M059J (cell line): ENCODE results near the gene EDN1. TPM values are rescaled to one million over a fixed set of nuclear protein-coding genes. Genes with fewer than 3 reads are reported as not detected.

Source experiments
- DNase-seq: peaks from one replicate; pipeline ENCODE4 v3.0.0-alpha.2; 2012; ENCODE audit warnings: low read depth
- total RNA-seq: library from RNA; depleted of rRNA; stranded (reverse); fragments of >200 nt; shearing (Covaris generic); gene quantifications from 2 replicates; pipeline ENCODE4 v1.2.3, GENCODE V29; 2014; rRNA removed

Gene EDN1
- total RNA-seq, result 12.5 and 16.4 TPM in 2 replicates

GRCh38 chr6:12289933-12290820 is at the start of gene EDN1:
TSS of gene EDN1 (plus strand) at chr6:12290361. CDS start at chr6:12290630, 269 bp downstream.
- DNase-seq, result peak; percentile 97

- DNase-seq, result no peak
Observed at GRCh38 chr6:12241493-12242175, 48.5 kb upstream of the EDN1 start.

- DNase-seq, result no peak
Observed at GRCh38 chr6:12243169-12243568, 47.0 kb upstream of the EDN1 start.

DNA sequence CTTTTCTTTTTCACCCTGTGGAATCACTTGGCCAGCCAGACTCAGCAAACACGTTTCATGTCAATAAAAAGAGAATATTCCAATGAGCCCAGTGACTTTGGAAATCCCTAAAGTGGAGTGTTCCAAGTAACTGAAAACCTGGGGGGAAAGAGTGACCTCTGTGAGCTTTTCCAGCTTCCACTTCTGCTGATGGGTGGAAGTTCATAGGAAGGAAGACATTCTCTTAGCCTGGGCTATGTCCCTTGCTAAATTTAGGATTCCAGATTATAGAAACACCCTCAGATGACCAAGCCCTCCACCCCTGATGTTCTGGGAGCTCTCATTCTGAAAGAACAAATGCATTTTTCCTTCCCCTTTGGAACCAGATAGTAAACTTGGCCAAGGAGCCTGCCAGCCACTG is 44.8 kb upstream of the EDN1 start:
- DNase-seq, result no peak

DNA sequence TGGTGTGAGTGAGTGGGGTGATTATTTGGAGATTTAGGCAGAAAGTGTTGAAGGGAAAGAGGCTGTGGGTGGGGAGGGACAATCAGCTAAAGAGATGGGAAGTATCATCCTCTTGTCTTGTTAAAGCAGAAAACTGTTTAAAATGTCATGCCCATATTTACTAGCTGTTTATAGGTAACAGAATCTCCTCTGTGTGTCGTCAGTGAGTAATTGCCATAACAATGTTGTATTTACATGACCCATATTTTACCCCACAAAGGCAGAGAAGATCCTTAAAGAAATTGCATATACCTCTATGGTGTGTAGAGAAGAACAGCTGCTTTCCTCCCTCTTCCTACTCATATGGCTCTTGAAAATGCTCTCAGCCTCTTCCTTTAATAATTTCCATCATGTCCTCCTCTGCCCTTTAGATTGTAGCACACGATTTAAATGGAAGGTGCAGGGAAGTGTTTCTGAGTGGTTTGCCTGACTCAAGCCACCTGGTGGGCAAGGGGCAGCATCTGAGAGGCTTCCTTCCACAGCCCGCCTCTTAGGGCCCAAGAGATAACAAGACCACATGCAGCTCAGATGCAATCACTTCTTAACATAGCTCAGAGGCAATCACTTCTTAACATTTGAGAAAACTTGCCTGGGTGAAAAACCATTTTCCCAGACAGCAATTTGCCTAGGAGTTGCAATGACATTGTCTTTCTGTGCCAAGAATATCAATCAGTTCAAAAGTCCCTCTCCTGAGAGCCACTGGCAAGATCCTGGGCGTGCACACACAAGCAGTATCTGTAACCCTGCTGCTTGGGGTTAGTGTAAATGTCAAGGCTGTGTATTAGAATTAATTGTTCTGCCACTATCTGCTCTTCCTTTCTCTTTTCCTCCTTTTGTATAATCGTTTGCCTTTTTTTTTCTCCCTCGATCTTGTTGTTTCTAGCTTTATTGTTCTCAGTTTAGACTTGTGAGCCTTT is 44.1 kb upstream of the EDN1 start:
- DNase-seq, result peak; percentile 62

GRCh38 chr6:12246900-12247299 is 43.3 kb upstream of the EDN1 start:
- DNase-seq, result peak; percentile 29

DNA sequence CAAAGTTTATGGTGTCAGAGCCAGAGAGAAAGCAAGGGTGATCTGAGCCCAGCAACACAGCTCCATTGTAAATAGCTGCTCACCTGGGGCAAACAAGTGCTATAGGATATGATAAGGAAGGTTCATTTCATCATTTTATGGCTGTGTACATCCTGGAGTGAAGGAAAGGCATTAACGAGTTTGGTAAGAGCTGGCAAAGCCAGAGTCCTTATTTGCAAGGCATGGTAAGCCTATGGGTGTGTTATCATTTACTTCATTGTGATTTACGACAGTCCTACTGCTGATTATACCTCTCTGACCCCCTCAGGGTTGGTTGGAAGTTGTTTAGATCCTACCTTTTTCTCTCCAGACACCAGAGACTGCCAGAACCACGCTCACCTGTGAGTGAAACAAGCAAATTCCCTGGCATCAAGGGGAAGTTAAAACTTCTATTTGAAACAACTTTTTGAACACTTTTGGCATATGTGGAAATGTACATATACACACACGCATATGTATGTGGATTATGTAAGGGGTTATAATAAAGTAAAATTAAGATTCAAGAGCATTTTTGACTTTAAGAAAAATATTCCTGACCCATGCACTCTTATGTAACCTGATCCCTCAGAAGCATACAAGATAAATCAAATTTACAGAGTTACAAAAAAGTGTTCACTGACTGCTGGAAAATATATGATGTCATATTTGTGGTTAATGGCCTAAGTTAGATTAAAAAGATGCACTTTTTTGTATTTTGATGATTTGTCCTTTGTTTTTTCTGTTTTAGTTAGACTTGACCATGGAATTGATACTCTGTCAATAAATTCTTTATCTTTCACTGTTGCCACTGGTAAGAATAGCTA is 40.4 kb upstream of the EDN1 start:
- DNase-seq, result peak; percentile 17

- no peak for DNase-seq
Observed at GRCh38 chr6:12250383-12250770, 39.8 kb upstream of the EDN1 start.

GRCh38 chr6:12254210-12254609 is 36.0 kb upstream of the EDN1 start:
- no peak for DNase-seq

GRCh38 chr6:12258191-12258590 is 32.0 kb upstream of the EDN1 start:
- no peak for DNase-seq

- DNase-seq, result no peak
Observed at GRCh38 chr6:12258591-12259075, 31.5 kb upstream of the EDN1 start.

DNA sequence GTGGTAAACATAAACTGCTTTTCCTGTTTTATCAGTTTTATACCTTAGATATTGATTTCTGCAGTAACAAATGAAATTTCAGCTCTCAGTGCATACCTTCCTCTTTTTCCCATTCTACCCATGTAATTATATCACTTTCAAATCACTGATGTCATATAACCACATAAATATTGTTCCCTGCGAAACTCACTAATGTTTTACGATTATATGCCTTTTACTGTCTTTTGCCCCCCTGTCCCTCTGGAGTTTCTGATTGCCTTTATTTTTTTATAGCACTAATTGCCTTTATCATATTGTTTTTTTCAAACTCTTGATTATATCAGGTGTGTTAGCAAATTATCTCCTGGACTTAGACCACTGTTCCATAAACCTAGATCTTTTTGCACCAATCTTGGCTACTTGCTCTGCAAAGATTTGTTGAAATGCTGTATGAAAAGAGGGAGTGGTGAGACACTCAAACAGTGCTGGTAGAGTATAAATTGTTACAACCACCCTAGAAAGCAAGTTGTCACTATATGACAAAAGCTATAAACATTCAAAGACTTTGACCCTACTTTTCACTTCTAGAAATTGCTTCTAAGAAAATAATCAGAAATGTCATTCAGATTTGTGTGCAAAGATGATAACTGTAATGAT is 29.6 kb upstream of the EDN1 start:
- DNase-seq, result no peak

- no peak for DNase-seq
Observed at GRCh38 chr6:12261502-12261901, 28.7 kb upstream of the EDN1 start.

DNA sequence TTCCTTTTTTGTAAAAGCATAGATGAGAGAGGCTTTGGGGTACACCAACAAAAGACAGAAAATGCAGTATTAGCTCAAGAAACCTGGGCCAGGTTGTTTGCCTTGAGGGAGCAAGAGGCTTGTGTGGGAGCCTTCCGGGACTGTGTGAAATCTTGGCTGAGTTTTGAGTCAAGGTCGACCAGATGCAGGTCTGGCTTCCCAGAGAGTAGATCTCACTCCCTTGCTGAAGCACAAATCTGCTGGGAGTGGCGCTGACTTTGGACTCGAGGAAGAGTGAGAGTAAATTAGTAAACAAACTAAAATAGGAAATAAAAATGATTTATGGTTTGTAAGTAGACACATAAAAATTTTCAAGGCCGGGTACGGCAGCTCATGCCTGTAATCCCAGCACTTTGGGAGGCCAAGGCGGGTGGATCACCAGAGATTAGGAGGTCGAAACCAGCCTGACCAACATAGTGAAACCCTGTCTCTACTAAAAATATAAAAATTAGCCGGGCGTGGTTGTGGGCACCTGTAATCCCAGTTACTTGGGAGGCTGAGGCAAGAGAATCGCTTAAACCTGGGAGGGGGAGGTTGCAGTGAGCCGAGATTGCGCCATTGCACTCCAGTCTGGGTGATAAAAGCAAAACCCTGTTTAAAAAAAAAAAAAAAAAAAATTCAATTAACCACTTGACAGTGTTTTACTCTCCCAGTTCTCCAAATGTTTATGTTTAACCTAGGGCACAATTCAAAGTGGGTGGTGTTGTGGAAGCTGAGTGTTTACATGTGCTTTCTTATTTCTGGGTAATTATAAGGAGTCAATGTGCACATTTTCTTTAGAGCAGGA is 27.7 kb upstream of the EDN1 start:
- no peak for DNase-seq

GRCh38 chr6:12263403-12263802 is 26.8 kb upstream of the EDN1 start:
- no peak for DNase-seq

- DNase-seq, result no peak
Observed at GRCh38 chr6:12264671-12265070, 25.5 kb upstream of the EDN1 start.

DNA sequence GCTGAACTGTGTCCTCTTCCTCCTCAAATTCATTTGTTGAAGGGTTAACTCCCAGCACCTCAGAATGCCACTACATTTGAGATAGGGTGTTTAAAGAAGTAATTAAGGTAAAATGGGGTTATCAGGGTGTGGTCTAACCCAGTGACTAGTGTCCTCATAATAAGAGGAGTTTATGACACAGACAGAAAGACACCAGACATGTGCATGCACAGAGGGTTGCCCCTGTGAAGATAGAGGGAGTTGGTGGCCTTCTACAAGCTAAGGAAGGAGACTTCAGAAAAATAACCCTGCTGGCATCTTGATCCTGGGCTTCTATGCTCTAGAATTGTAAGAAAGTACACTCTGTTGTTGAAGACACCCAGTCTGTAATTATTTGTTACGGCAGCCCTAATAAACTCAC is 24.9 kb upstream of the EDN1 start:
- no peak for DNase-seq

- DNase-seq, result peak; percentile 93
Observed at GRCh38 chr6:12265791-12266190, 24.4 kb upstream of the EDN1 start.

DNA sequence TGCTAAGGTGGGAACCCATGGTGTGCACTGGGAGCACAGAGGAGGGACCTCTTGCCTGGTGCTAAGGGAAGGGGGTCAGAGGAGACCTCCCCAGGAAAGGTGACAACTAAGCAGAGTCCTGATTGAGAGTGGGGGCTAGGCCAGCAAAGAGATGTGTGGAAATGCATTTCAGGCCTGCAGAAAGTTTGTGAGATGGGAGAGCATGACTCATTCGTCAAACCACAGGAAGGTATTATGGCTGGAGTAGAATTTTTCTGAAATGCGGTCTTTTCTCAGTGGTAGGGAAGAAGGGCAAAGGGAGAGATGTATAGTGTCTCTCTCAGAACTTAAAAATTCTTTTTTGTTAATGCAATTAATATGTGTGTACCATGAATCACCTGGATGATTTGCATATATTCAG is 23.6 kb upstream of the EDN1 start:
- peak; percentile 89 for DNase-seq
